ENCODE data around the gene MBOAT2. TPM values are rescaled to one million over a fixed set of nuclear protein-coding genes. Genes with fewer than 3 reads are reported as not detected.

The MBOAT2 gene
- polyA plus RNA-seq, 3 donors: 5.1 to 9.0 (median 5.5) TPM

DNA sequence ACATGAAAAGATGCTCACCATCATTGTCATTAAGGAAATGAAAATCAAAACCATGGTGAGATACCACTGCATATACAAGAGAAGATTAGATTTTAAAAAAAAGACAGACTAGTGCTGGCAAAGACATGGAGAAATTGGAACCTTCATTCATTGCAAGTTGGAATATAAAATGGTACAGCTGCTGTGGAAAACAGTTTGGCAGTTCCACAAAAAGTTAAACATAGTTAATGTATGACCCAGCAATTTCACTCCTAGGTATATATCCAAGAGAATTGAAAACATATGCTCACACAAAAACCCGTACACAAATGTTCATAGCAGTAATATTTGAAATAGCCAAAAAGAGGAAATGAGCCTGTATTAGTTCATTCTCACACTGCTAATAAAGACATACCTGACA lies 33.7 kb upstream of the MBOAT2 start:
- no peaks in the 10 kb centered on the region for H3K4me1 ChIP-seq (ENCODE audit: control insufficient read depth in 1 of 2, insufficient read depth in 2 of 2, low read length in 2 of 2)
- H3K4me3 ChIP-seq (replicated peaks in 1 of 3; ENCODE audit: low read depth in 2 of 3, low read length in 3 of 3): no peak overlapping the region
- intact Hi-C loops (cut with micrococcal nuclease): no loop called here
- peaks cover 0 to 10% (median 3%) of the 10 kb centered on the region in 3 donors for H3K27me3 Mint-ChIP-seq (ENCODE audit: low read depth in 3 of 3)
- H3K9ac ChIP-seq (ENCODE audit: insufficient read depth, low read length, poor library complexity, severe bottlenecking): no peak overlapping the region
- H3K4me1 Mint-ChIP-seq: no peaks in the 10 kb centered on the region
- H3K27ac Mint-ChIP-seq: no peak overlapping the region
- no peak overlapping the region for H3K4me3 Mint-ChIP-seq
- H4K20me1 ChIP-seq (ENCODE audit: insufficient read depth, low read length): no peaks in the 10 kb centered on the region
- peaks cover 0 to 3% of the 10 kb centered on the region in 2 donors for H3K9me3 ChIP-seq (replicated peaks in 1 of 2; ENCODE audit: control insufficient read depth in 1 of 2, insufficient read depth in 1 of 2, low read length in 2 of 2)
- H3K27me3 ChIP-seq (ENCODE audit: control insufficient read depth in 2 of 2, insufficient read depth in 2 of 2, low read length in 2 of 2): peaks cover 0 to 2% of the 10 kb centered on the region in 2 donors
- H3K9me3 Mint-ChIP-seq: peaks cover 12 to 27% (median 17%) of the 10 kb centered on the region in 7 donors
- H3K79me2 ChIP-seq (ENCODE audit: insufficient read depth, low read length): no peaks in the 10 kb centered on the region
- TF ChIP-seq, protein P1, sequence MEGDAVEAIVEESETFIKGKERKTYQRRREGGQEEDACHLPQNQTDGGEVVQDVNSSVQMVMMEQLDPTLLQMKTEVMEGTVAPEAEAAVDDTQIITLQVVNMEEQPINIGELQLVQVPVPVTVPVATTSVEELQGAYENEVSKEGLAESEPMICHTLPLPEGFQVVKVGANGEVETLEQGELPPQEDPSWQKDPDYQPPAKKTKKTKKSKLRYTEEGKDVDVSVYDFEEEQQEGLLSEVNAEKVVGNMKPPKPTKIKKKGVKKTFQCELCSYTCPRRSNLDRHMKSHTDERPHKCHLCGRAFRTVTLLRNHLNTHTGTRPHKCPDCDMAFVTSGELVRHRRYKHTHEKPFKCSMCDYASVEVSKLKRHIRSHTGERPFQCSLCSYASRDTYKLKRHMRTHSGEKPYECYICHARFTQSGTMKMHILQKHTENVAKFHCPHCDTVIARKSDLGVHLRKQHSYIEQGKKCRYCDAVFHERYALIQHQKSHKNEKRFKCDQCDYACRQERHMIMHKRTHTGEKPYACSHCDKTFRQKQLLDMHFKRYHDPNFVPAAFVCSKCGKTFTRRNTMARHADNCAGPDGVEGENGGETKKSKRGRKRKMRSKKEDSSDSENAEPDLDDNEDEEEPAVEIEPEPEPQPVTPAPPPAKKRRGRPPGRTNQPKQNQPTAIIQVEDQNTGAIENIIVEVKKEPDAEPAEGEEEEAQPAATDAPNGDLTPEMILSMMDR (IDR thresholded peaks at IDR 0.05): no peak
- DNase-seq: no peak
- no peak overlapping the region for H3K4me2 ChIP-seq (replicated peaks; ENCODE audit: extremely low read depth, low read length, poor library complexity, severe bottlenecking)
- no CpG with 5 or more reads among the region's 1 CpG for WGBS (ENCODE audit: insufficient coverage)
- no peaks in the 10 kb centered on the region for H3K36me3 Mint-ChIP-seq
- no peak overlapping the region for H2AFZ ChIP-seq (ENCODE audit: insufficient read depth, low read depth, low read length, poor library complexity, severe bottlenecking)
- H3K27ac ChIP-seq (ENCODE audit: low read depth in 1 of 2, low read length in 2 of 2): no peak overlapping the region
- H3K36me3 ChIP-seq (replicated peaks in 1 of 2; ENCODE audit: control insufficient read depth in 1 of 2, insufficient read depth in 2 of 2, low read length in 2 of 2): no peaks in the 10 kb centered on the region

DNA sequence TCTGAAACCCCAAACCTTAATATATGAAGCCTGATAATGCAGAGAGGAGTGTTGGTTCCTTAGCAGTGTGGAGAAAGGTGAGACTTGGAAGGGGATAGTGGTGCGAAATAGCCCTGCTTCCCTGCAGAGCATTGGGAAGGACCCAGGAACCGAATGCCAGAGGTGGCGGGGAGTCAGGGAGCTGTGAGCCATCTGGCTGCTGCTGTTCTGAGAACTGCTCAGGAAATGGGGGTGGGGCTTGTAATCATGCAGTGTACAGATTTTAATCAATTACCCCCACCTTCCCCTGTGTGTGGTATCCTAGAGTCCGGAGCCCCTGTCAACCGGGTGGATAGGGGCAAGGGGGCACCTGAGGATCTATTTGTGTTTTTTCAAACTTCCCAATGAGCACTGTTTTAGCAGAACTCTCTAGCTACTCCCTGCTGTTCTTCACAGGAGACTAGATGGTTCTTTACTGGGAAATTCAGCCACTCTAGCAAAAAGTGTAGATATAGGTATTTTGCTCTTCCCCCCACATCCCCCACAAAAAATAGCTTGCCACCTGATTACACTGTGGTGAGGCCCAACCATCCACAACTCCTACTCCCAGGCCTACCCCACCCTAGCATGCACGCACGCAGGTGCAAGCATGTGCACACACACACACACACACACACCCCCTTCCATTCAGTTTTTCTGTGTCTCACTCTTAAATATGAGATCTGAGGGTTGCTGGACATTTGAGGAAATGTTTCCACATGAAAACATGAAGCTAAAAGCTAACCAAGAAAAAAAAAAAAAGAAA lies 30.1 kb upstream of the MBOAT2 start:
- no peak for DNase-seq
- intact Hi-C loops (cut with micrococcal nuclease): no loop called here
- Mint-ChIP-seq H3K4me3 (no peak overlapping the region), H3K9me3 (peaks cover 5 to 13% (median 7%) of the 10 kb centered on the region in 7 donors), H3K27me3 (ENCODE audit: low read depth in 3 of 3) (peaks cover 3 to 9% (median 3%) of the 10 kb centered on the region in 3 donors), H3K27ac (no peak overlapping the region), H3K36me3 (no peaks in the 10 kb centered on the region), H3K4me1 (no peaks in the 10 kb centered on the region)
- no peaks in the 10 kb centered on the region for H3K79me2 ChIP-seq (ENCODE audit: insufficient read depth, low read length)
- TF ChIP-seq, protein P1 (IDR thresholded peaks at IDR 0.05): no peak
- no peak overlapping the region for H3K9ac ChIP-seq (ENCODE audit: insufficient read depth, low read length, poor library complexity, severe bottlenecking)
- H4K20me1 ChIP-seq (ENCODE audit: insufficient read depth, low read length): no peaks in the 10 kb centered on the region
- H2AFZ ChIP-seq (ENCODE audit: insufficient read depth, low read depth, low read length, poor library complexity, severe bottlenecking): peak overlapping the region; percentile 1
- H3K4me2 ChIP-seq (replicated peaks; ENCODE audit: extremely low read depth, low read length, poor library complexity, severe bottlenecking): no peak overlapping the region
- H3K4me1 ChIP-seq (ENCODE audit: control insufficient read depth in 1 of 2, insufficient read depth in 2 of 2, low read length in 2 of 2): no peaks in the 10 kb centered on the region
- peaks cover 0 to 2% of the 10 kb centered on the region in 2 donors for H3K27me3 ChIP-seq (ENCODE audit: control insufficient read depth in 2 of 2, insufficient read depth in 2 of 2, low read length in 2 of 2)
- H3K36me3 ChIP-seq (replicated peaks in 1 of 2; ENCODE audit: control insufficient read depth in 1 of 2, insufficient read depth in 2 of 2, low read length in 2 of 2): no peaks in the 10 kb centered on the region
- H3K27ac ChIP-seq (ENCODE audit: low read depth in 1 of 2, low read length in 2 of 2): no peak overlapping the region
- H3K9me3 ChIP-seq (replicated peaks in 1 of 2; ENCODE audit: control insufficient read depth in 1 of 2, insufficient read depth in 1 of 2, low read length in 2 of 2): peaks cover 0 to 3% of the 10 kb centered on the region in 2 donors
- WGBS (ENCODE audit: insufficient coverage): 90% methylated on average over 3 of the region's 7 CpGs
- H3K4me3 ChIP-seq (replicated peaks in 1 of 3; ENCODE audit: low read depth in 2 of 3, low read length in 3 of 3): no peak overlapping the region

Data from CD14-positive monocyte (primary cell).